Upper lobe of left lung (tissue), 6 donors: ENCODE data around the gene PHKG2. TPM values are rescaled to one million over a fixed set of nuclear protein-coding genes. Genes with fewer than 3 reads are reported as not detected.

ENCODE experiments used
- ATAC-seq, 2 donors: fragments of 200-7000 bp; cut with Tn5 transposase; one replicate each; pipeline ENCODE4 v1.9.1; 2022; ENCODE audit warnings: mild to moderate bottlenecking in 2 of 2, moderate library complexity in 2 of 2; ENCODE audit not compliant: low FRiP score in 2 of 2
- DNase-seq, 2 donors: peaks; one replicate each; pipeline ENCODE4 v3.0.0-alpha.2; 2019 to 2020
- H3K27ac ChIP-seq, 4 donors: fragments of 200-600 bp; sonication (generic); one replicate each; pipeline ENCODE4 v1.5.1; 2016 to 2019
- H3K27me3 ChIP-seq, 4 donors: fragments of 200-600 bp; sonication (generic); one replicate each; pipeline ENCODE4 v1.5.1; 2017 to 2019
- H3K36me3 ChIP-seq, 4 donors: fragments of 200-600 bp; sonication (generic); one replicate each; pipeline ENCODE4 v1.5.1; 2016 to 2019
- H3K4me1 ChIP-seq, 4 donors: fragments of 200-600 bp; sonication (generic); one replicate each; pipeline ENCODE4 v1.5.1; 2018 to 2019
- H3K4me3 ChIP-seq, 4 donors: fragments of 200-600 bp; sonication (generic); one replicate each; pipeline ENCODE4 v1.5.1; 2017 to 2019; ENCODE audit warnings: mild to moderate bottlenecking in 2 of 4, moderate library complexity in 1 of 4
- H3K9me3 ChIP-seq, 4 donors: fragments of 200-600 bp; sonication (generic); one replicate each; pipeline ENCODE4 v1.5.1; 2018 to 2019
- CTCF ChIP-seq, 6 experiments: fragments of 450-650 bp in 4 of 6; fragments of 200-600 bp in 2 of 6; sonication (generic) in 2 of 6; IDR thresholded peaks; one replicate each; pipeline ENCODE4 v1.5.1; 2016 to 2019; ENCODE audit warnings: antibody characterized with exemption in 6 of 6
- EP300 ChIP-seq, 4 donors: sonication (generic); formaldehyde crosslinking; IDR thresholded peaks; one replicate each; pipeline ENCODE4 v1.5.1; 2017; ENCODE audit warnings: antibody characterized with exemption in 4 of 4, control low read depth in 2 of 4
- POLR2A ChIP-seq, 4 donors: fragments of 450-650 bp; IDR thresholded peaks; one replicate each; pipeline ENCODE4 v1.5.1; 2016 to 2017; ENCODE audit warnings: antibody characterized with exemption in 4 of 4, mild to moderate bottlenecking in 2 of 4
- POLR2AphosphoS5 ChIP-seq, 2 donors: sonication (generic); formaldehyde crosslinking; IDR thresholded peaks; one replicate each; pipeline ENCODE4 v1.5.1; 2017; ENCODE audit warnings: antibody characterized with exemption in 2 of 2
- WGBS, 2 donors: methylation state at CpG; one replicate each; pipeline ENCODE4 v1.1.5; 2017 to 2018; 5-methylcytosine and 5-hydroxymethylcytosine counted together
- total RNA-seq, 6 donors: library from RNA; depleted of rRNA in 4 of 6; stranded (reverse); fragments of >200 nt in 4 of 6; gene quantifications; one replicate each; pipeline versions ENCODE4 v1.1.0 to v1.2.1, GENCODE V29; 2016 to 2021
- donor health status: DM: no; HTN: no; CAD: no; lungs with moderate emphysema.
- donor health status: DM: no; HTN: yes; CAD: no; lungs with severe emphysema.

PHKG2 gene
- total RNA-seq, 6 donors from 2014 or later = 27.4 to 70.2 (median 33.5) TPM

GRCh38 chr16:30745082-30745481 lies 3.1 kb upstream of the PHKG2 start:
- no peak for ATAC-seq
- Histone ChIP-seq H3K4me3 (no peak overlapping the region), H3K27ac (no peak overlapping the region), H3K27me3 (no peaks in the 10 kb centered on the region), H3K36me3 (peaks cover 0 to 27% (median 22%) of the 10 kb centered on the region in 4 donors), H3K9me3 (no peaks in the 10 kb centered on the region), H3K4me1 (peaks cover 20 to 32% (median 24%) of the 10 kb centered on the region in 4 donors)
- TF ChIP-seq CTCF (IDR thresholded peaks at IDR 0.05) = no peak
- no peak for TF ChIP-seq POLR2AphosphoS5 (IDR thresholded peaks at IDR 0.05)
- TF ChIP-seq EP300 (IDR thresholded peaks at IDR 0.05) = no peak
- 62 to 71% methylated on average over 2 of the region's 2 CpGs for WGBS, 2 donors
- DNase-seq = peak in 1 of 2 donors; percentile 11

- peaks cover 15 to 20% (median 18%) of the 10 kb centered on the region in 4 donors for H3K4me1 ChIP-seq
- no peak for ATAC-seq
- H3K27me3 ChIP-seq = no peaks in the 10 kb centered on the region
- H3K9me3 ChIP-seq = no peaks in the 10 kb centered on the region
- TF ChIP-seq POLR2AphosphoS5 (IDR thresholded peaks at IDR 0.05) (no peak), CTCF (IDR thresholded peaks at IDR 0.05) (no peak), EP300 (IDR thresholded peaks at IDR 0.05) (no peak), POLR2A (IDR thresholded peaks at IDR 0.05) (no peak)
- no peak overlapping the region for H3K27ac ChIP-seq
- WGBS, 2 donors = 85 to 88% methylated on average over 9 of the region's 9 CpGs
- no peak overlapping the region for H3K4me3 ChIP-seq
- H3K36me3 ChIP-seq = peaks cover 4 to 39% (median 30%) of the 10 kb centered on the region in 4 donors
- DNase-seq = no peak
Observed at GRCh38 chr16:30746638-30747175, 1.5 kb upstream of the PHKG2 start.

GRCh38 chr16:30747331-30747730 lies 894 bp upstream of the PHKG2 start:
- Histone ChIP-seq H3K27me3 (no peaks in the 10 kb centered on the region), H3K4me1 (peaks cover 8 to 17% (median 15%) of the 10 kb centered on the region in 4 donors), H3K27ac (peak overlapping the region; percentile 73 to 88 (median 83)), H3K4me3 (peak overlapping the region in 3 of 4 donors; percentile 97 to 99 (median 99)), H3K9me3 (no peaks in the 10 kb centered on the region), H3K36me3 (peaks cover 4 to 41% (median 29%) of the 10 kb centered on the region in 4 donors)
- DNase-seq (no peak), ATAC-seq (no peak)
- WGBS, 2 donors = 43 to 56% methylated on average over 3 of the region's 3 CpGs
- TF ChIP-seq POLR2A (IDR thresholded peaks at IDR 0.05) (no peak), POLR2AphosphoS5 (IDR thresholded peaks at IDR 0.05) (no peak), EP300 (IDR thresholded peaks at IDR 0.05) (no peak), CTCF (IDR thresholded peaks at IDR 0.05) (no peak)

- 2 to 41% methylated on average over 7 to 9 of the region's 36 CpGs for WGBS, 2 donors
- DNase-seq (peak; percentile 40 to 87), ATAC-seq (peak; percentile 31 to 60)
- H3K27me3 ChIP-seq = no peaks in the 10 kb centered on the region
- peaks cover 6 to 17% (median 15%) of the 10 kb centered on the region in 4 donors for H3K4me1 ChIP-seq
- H3K27ac ChIP-seq = peak overlapping the region; percentile 69 to 88 (median 84)
- TF ChIP-seq CTCF (IDR thresholded peaks at IDR 0.05) (no peak), EP300 (IDR thresholded peaks at IDR 0.05) (no peak), POLR2AphosphoS5 (IDR thresholded peaks at IDR 0.05) (no peak), POLR2A (IDR thresholded peaks at IDR 0.05) (no peak)
- H3K4me3 ChIP-seq = peak overlapping the region; percentile 92 to 99 (median 98)
- no peaks in the 10 kb centered on the region for H3K9me3 ChIP-seq
- peaks cover 10 to 47% (median 31%) of the 10 kb centered on the region in 4 donors for H3K36me3 ChIP-seq
Observed at GRCh38 chr16:30748634-30749445, 615 bp downstream of the PHKG2 start.
